Central memory CD4-positive, alpha-beta T cell (primary cell): ENCODE results near the gene ZNF503.

Source experiments
- DNase-seq: peaks from one replicate; pipeline ENCODE4 v3.0.0; 2022

ZNF503 gene

GRCh38 chr10:75430000-75430763, 28.6 kb upstream of the ZNF503 start:
- DNase-seq = no peak

- no peak for DNase-seq
These were observed 27.7 kb upstream of the ZNF503 start for GRCh38 chr10:75429159-75429827.

GRCh38 chr10:75428434-75429158, 27.0 kb upstream of the ZNF503 start:
- DNase-seq = no peak

- DNase-seq = no peak
These were observed 26.4 kb upstream of the ZNF503 start for GRCh38 chr10:75427951-75428350.

- no peak for DNase-seq
These were observed 25.3 kb upstream of the ZNF503 start for GRCh38 chr10:75426880-75427279.

GRCh38 chr10:75425291-75426079, 23.9 kb upstream of the ZNF503 start:
- no peak for DNase-seq

- no peak for DNase-seq
These were observed 23.0 kb upstream of the ZNF503 start for GRCh38 chr10:75424571-75424970.

- no peak for DNase-seq
These were observed 21.3 kb upstream of the ZNF503 start for GRCh38 chr10:75422913-75423312.

GRCh38 chr10:75418712-75419111, 17.1 kb upstream of the ZNF503 start:
- no peak for DNase-seq

GRCh38 chr10:75418293-75418692, 16.7 kb upstream of the ZNF503 start:
- no peak for DNase-seq

- DNase-seq = no peak
These were observed 16.0 kb upstream of the ZNF503 start for GRCh38 chr10:75417522-75417927.

- DNase-seq = no peak
These were observed 13.0 kb upstream of the ZNF503 start for GRCh38 chr10:75414527-75414926.

- DNase-seq = no peak
These were observed 8.8 kb upstream of the ZNF503 start for GRCh38 chr10:75410132-75411005.

- DNase-seq = no peak
These were observed 7.6 kb upstream of the ZNF503 start for GRCh38 chr10:75408911-75409885.

GRCh38 chr10:75408509-75408875, 6.9 kb upstream of the ZNF503 start:
- DNase-seq = no peak

- no peak for DNase-seq
These were observed 6.3 kb upstream of the ZNF503 start for GRCh38 chr10:75407713-75408508.

GRCh38 chr10:75407224-75407712, 5.7 kb upstream of the ZNF503 start:
- no peak for DNase-seq

- no peak for DNase-seq
These were observed 5.1 kb upstream of the ZNF503 start for GRCh38 chr10:75406462-75407223.
